B cell (primary cell): ENCODE data around the gene VPS37C. TPM values are rescaled to one million over a fixed set of nuclear protein-coding genes. Genes with fewer than 3 reads are reported as not detected.

Experiments
- ATAC-seq: fragments of 200-7000 bp; cut with Tn5 transposase; one replicate; pipeline ENCODE4 v1.10.0; 2021; ENCODE audit warnings: low read depth, mild to moderate bottlenecking, moderate number of reproducible peaks, moderate library complexity
- CTCF ChIA-PET: fragments of 350-600 bp; sonication (Branson Sonifier 250); formaldehyde crosslinking; loops from one replicate; lab custom pipeline; 2021; ENCODE audit warnings: antibody characterized with exemption, inconsistent platforms; lab: Charles Lee
- POLR2A ChIA-PET: fragments of 350-600 bp; sonication (Branson Sonifier 250); formaldehyde crosslinking; loops from one replicate; lab custom pipeline; 2021; ENCODE audit warnings: antibody characterized with exemption; lab: Charles Lee
- DNase-seq: peaks from one replicate; pipeline ENCODE4 v3.0.0; 2013
- H2AFZ ChIP-seq: 2 replicates; pipeline ENCODE4 v1.6.1; 2012; ENCODE audit warnings: mild to moderate bottlenecking, low read depth, low read length; ENCODE audit not compliant: insufficient read depth, poor library complexity, severe bottlenecking
- H3K27ac ChIP-seq, 2 donors: 1 replicate in 1 of 2; 2 replicates in 1 of 2; pipeline ENCODE4 v1.5.1; 2012 to 2013; ENCODE audit warnings: low read length in 2 of 2, mild to moderate bottlenecking in 2 of 2, moderate library complexity in 1 of 2
- H3K27me3 ChIP-seq, 4 experiments: fragments of 200-600 bp in 1 of 4; sonication (generic) in 1 of 4; replicated peaks in 1 of 4; 1 replicate in 2 of 4; 2 replicates in 2 of 4; pipeline versions ENCODE4 v1.6.1 to v1.7.0; 2013 to 2016; ENCODE audit warnings: low read length in 3 of 4, mild to moderate bottlenecking in 2 of 4, mixed read lengths in 1 of 4, moderate library complexity in 1 of 4; ENCODE audit not compliant: insufficient read depth in 4 of 4, control insufficient read depth in 3 of 4; ENCODE audit errors: control extremely low read depth in 1 of 4
- H3K36me3 ChIP-seq, 2 experiments: replicated peaks in 1 of 2; 1 replicate in 1 of 2; 2 replicates in 1 of 2; pipeline versions ENCODE4 v1.6.1 to v1.7.1; 2013; ENCODE audit warnings: low read length in 1 of 2; ENCODE audit not compliant: insufficient read depth in 2 of 2, control insufficient read depth in 1 of 2; ENCODE audit errors: control extremely low read depth in 1 of 2, extremely low read depth in 1 of 2
- H3K4me1 ChIP-seq, 2 donors: fragments of 200-600 bp in 1 of 2; sonication (generic) in 1 of 2; 1 replicate in 1 of 2; 2 replicates in 1 of 2; pipeline versions ENCODE4 v1.5.1 to v1.6.1; 2013 to 2017; ENCODE audit warnings: low read length in 2 of 2; ENCODE audit not compliant: control insufficient read depth in 2 of 2, insufficient read depth in 2 of 2
- H3K4me2 ChIP-seq: replicated peaks from 2 replicates; pipeline ENCODE3; 2012; ENCODE audit warnings: mild to moderate bottlenecking, low read depth, low read length; ENCODE audit not compliant: poor library complexity, severe bottlenecking
- H3K4me3 ChIP-seq, 5 experiments: fragments of 200-600 bp in 1 of 5; sonication (generic) in 1 of 5; 1 replicate in 3 of 5; 2 replicates in 2 of 5; pipeline versions ENCODE4 v1.5.1 to v1.7.0; 2011 to 2016; ENCODE audit warnings: low read length in 4 of 5, mild to moderate bottlenecking in 4 of 5, low read depth in 2 of 5, control low read depth in 1 of 5, moderate library complexity in 1 of 5; ENCODE audit not compliant: insufficient read depth in 1 of 5; ENCODE audit errors: control extremely low read depth in 1 of 5, extremely low read depth in 1 of 5
- H3K79me2 ChIP-seq: fragments of 200-600 bp; sonication (generic); one replicate; pipeline ENCODE4 v1.6.0; 2016; ENCODE audit warnings: low read length; ENCODE audit not compliant: control insufficient read depth, insufficient read depth
- H3K9ac ChIP-seq: fragments of 200-600 bp; sonication (generic); 2 replicates; pipeline ENCODE4 v1.6.1; 2017; ENCODE audit warnings: mild to moderate bottlenecking, low read length, moderate library complexity
- H3K9me3 ChIP-seq, 3 donors: one replicate each; pipeline versions ENCODE4 v1.6.1 to v1.7.1; 2013; ENCODE audit warnings: low read length in 2 of 3; ENCODE audit not compliant: control insufficient read depth in 2 of 3, insufficient read depth in 1 of 3; ENCODE audit errors: control extremely low read depth in 1 of 3
- H4K20me1 ChIP-seq: 2 replicates; pipeline ENCODE4 v1.6.0; 2012; ENCODE audit warnings: mild to moderate bottlenecking, low read length; ENCODE audit not compliant: insufficient read depth, control insufficient read depth, poor library complexity, severe bottlenecking
- H3K27ac Mint-ChIP-seq: one replicate; pipeline ENCODE4 v1.8.0; 2021; ENCODE audit warnings: mixed read lengths
- H3K27me3 Mint-ChIP-seq: one replicate; pipeline ENCODE4 v1.8.0; 2021; ENCODE audit warnings: mixed read lengths
- H3K4me1 Mint-ChIP-seq: one replicate; pipeline ENCODE4 v1.8.0; 2021; ENCODE audit warnings: mixed read lengths
- H3K4me3 Mint-ChIP-seq: one replicate; pipeline ENCODE4 v1.8.0; 2021; ENCODE audit warnings: mixed read lengths
- H3K9me3 Mint-ChIP-seq: one replicate; pipeline ENCODE4 v1.8.0; 2022; ENCODE audit warnings: mixed read lengths; ENCODE audit not compliant: insufficient read depth
- CTCF ChIP-seq: fragments of 200-600 bp; IDR thresholded peaks from one replicate; pipeline ENCODE4 v1.8.0; 2022; ENCODE audit warnings: antibody characterized with exemption, mild to moderate bottlenecking
- EZH2 ChIP-seq: IDR thresholded peaks from 2 replicates; pipeline ENCODE4 v1.6.1; 2012; ENCODE audit warnings: borderline replicate concordance, low read depth, mild to moderate bottlenecking, moderate library complexity, low read length; ENCODE audit not compliant: insufficient read depth, poor library complexity, severe bottlenecking
- WGBS: methylation state at CpG from one replicate; pipeline ENCODE4 v1.1.5; 2013; ENCODE audit warnings: missing lambda C conversion rate; ENCODE audit not compliant: insufficient coverage; 5-methylcytosine and 5-hydroxymethylcytosine counted together
- intact Hi-C: fragments of 100-400 bp; cut with micrococcal nuclease; formaldehyde crosslinking; loops from one replicate; pipeline ENCODE4 v1.10.0; 2022
- polyA plus RNA-seq: library from polyadenylated mRNA; depleted of rRNA; stranded (reverse); fragments of >200 nt; gene quantifications from 2 replicates; pipeline ENCODE4 v1.2.3, GENCODE V29; 2012
- total RNA-seq, 2 donors: library from RNA; stranded (reverse); fragments of 120-200 nt in 1 of 2; gene quantifications; 1 replicate in 1 of 2; 2 replicates in 1 of 2; pipeline versions ENCODE4 v1.2.3 to v1.2.4, GENCODE V29; 2013 to 2022

VPS37C gene
- total and polyA plus RNA-seq, 2 donors (not counting 1 experiment from before 2014, with no cell fraction given), result 6.4 to 20.1 TPM

GRCh38 chr11:61107888-61108287 is 53.3 kb downstream of the VPS37C start:
- ChIA-PET CTCF (no interaction called here), POLR2A (no interaction called here)
- Histone ChIP-seq H3K9me3 (no peaks in the 10 kb centered on the region), H3K27me3 (no peaks in the 10 kb centered on the region), H3K4me1 (peaks cover 12 to 20% of the 10 kb centered on the region in 2 donors), H3K9ac (no peak overlapping the region), H3K4me2 (no peak overlapping the region), H3K4me3 (no peak overlapping the region), H2AFZ (no peak overlapping the region), H3K27ac (no peak overlapping the region), H4K20me1 (no peaks in the 10 kb centered on the region), H3K36me3 (peaks cover 0 to 4% of the 10 kb centered on the region in 2 experiments), H3K79me2 (peaks cover 31% of the 10 kb centered on the region)
- Mint-ChIP-seq H3K9me3 (no peaks in the 10 kb centered on the region), H3K4me3 (no peak overlapping the region), H3K27ac (no peak overlapping the region), H3K4me1 (peaks cover 13% of the 10 kb centered on the region), H3K27me3 (no peaks in the 10 kb centered on the region)
- WGBS, result 90% methylated on average over 2 of the region's 3 CpGs
- no peak for DNase-seq
- ATAC-seq, result no peak
- TF ChIP-seq EZH2 (no peak), CTCF (no peak)
- intact Hi-C loops, result no loop called here

GRCh38 chr11:61106894-61107470 is 54.2 kb downstream of the VPS37C start:
- no peak overlapping the region for H3K27ac Mint-ChIP-seq
- 96% methylated on average over 11 of the region's 11 CpGs for WGBS
- H3K4me3 Mint-ChIP-seq, result no peak overlapping the region
- H3K4me1 Mint-ChIP-seq, result peaks cover 12% of the 10 kb centered on the region
- Histone ChIP-seq H3K36me3 (peaks cover 0 to 4% of the 10 kb centered on the region in 2 experiments), H4K20me1 (no peaks in the 10 kb centered on the region), H3K9me3 (peaks cover 0 to 2% (median 0%) of the 10 kb centered on the region in 3 donors), H3K27ac (no peak overlapping the region), H3K79me2 (peaks cover 31% of the 10 kb centered on the region), H3K27me3 (no peaks in the 10 kb centered on the region), H2AFZ (no peak overlapping the region), H3K4me3 (no peak overlapping the region), H3K4me2 (no peak overlapping the region), H3K9ac (no peak overlapping the region), H3K4me1 (peaks cover 21 to 29% of the 10 kb centered on the region in 2 donors)
- ChIA-PET POLR2A (no interaction called here), CTCF (no interaction called here)
- intact Hi-C loops, result no loop called here
- ATAC-seq (no peak), DNase-seq (no peak)
- H3K9me3 Mint-ChIP-seq, result no peaks in the 10 kb centered on the region
- TF ChIP-seq EZH2, result no peak
- TF ChIP-seq CTCF, result no peak
- no peaks in the 10 kb centered on the region for H3K27me3 Mint-ChIP-seq
